H1 (cell line): ENCODE data around the gene NAGLU.

ENCODE experiments used
- FOSL1 ChIP-seq: IDR thresholded peaks from 2 replicates; pipeline ENCODE4 v1.6.1; 2011; ENCODE audit warnings: mild to moderate bottlenecking, low read depth, low read length, moderate library complexity; ENCODE audit not compliant: insufficient read depth
- JUN ChIP-seq: IDR thresholded peaks from 2 replicates; pipeline ENCODE4 v1.6.1; 2011; ENCODE audit warnings: low read depth, mild to moderate bottlenecking, improper control_type of control experiment, low read length
- JUND ChIP-seq: IDR thresholded peaks from 2 replicates; pipeline ENCODE4 v1.6.1; 2011; ENCODE audit warnings: mild to moderate bottlenecking, improper control_type of control experiment, low read length

GRCh38 chr17:42522798-42523278 lies 13.2 kb upstream of the NAGLU start:
- TF ChIP-seq JUN (no peak), FOSL1 (no peak), JUND (no peak)
